ENCODE results near the gene HDAC4. TPM values are rescaled to one million over a fixed set of nuclear protein-coding genes. Genes with fewer than 3 reads are reported as not detected.

HDAC4 gene
- total and polyA plus RNA-seq, 7 donors: 7.9 to 329 (median 129) TPM

GRCh38 chr2:239204876-239205468, 195.8 kb downstream of the HDAC4 start:
- peaks cover 81% of the 10 kb centered on the region for H3K4me1 ChIP-seq
- WGBS, 3 donors: 60 to 70% (median 63%) methylated on average over 11 of the region's 11 CpGs
- H3K27ac ChIP-seq: peak overlapping the region; percentile 89
- TF ChIP-seq CTCF (IDR thresholded peaks at IDR 0.05): no peak
- ATAC-seq (peak in 3 of 4 donors; percentile 12 to 29 (median 28)), DNase-seq (peak; percentile 8 to 61)
- H3K36me3 ChIP-seq (ENCODE audit: insufficient read depth in 1 of 2, low read depth in 1 of 2): no peaks in the 10 kb centered on the region
- no peaks in the 10 kb centered on the region for H3K9me3 ChIP-seq
- H3K27me3 ChIP-seq (ENCODE audit: insufficient read depth in 3 of 3, low read length in 2 of 3): no peaks in the 10 kb centered on the region
- no peak overlapping the region for H3K4me3 ChIP-seq
- intact Hi-C loops (cut with DNase I): no loop called here

- Histone ChIP-seq H3K4me3 (no peak overlapping the region), H3K27ac (peak overlapping the region; percentile 89), H3K27me3 (ENCODE audit: insufficient read depth in 3 of 3, low read length in 2 of 3) (no peaks in the 10 kb centered on the region), H3K36me3 (ENCODE audit: insufficient read depth in 1 of 2, low read depth in 1 of 2) (no peaks in the 10 kb centered on the region), H3K9me3 (no peaks in the 10 kb centered on the region), H3K4me1 (peaks cover 82% of the 10 kb centered on the region)
- TF ChIP-seq CTCF (IDR thresholded peaks at IDR 0.05): no peak
- intact Hi-C loops (cut with DNase I): no loop called here
- 77 to 94% (median 85%) methylated on average over 28 of the region's 28 CpGs for WGBS, 3 donors
- ATAC-seq (peak in 1 of 4 donors; percentile 0), DNase-seq (peak; percentile 10 to 32)
These were observed 196.5 kb downstream of the HDAC4 start for GRCh38 chr2:239204136-239204875.

GRCh38 chr2:239203443-239204135, 197.2 kb downstream of the HDAC4 start:
- Histone ChIP-seq H3K4me1 (peaks cover 77% of the 10 kb centered on the region), H3K9me3 (no peaks in the 10 kb centered on the region), H3K27me3 (ENCODE audit: insufficient read depth in 3 of 3, low read length in 2 of 3) (no peaks in the 10 kb centered on the region), H3K27ac (peak overlapping the region; percentile 89), H3K36me3 (ENCODE audit: insufficient read depth in 1 of 2, low read depth in 1 of 2) (peaks cover 0 to 1% of the 10 kb centered on the region in 2 donors), H3K4me3 (no peak overlapping the region)
- ATAC-seq (no peak), DNase-seq (no peak)
- intact Hi-C loops (cut with DNase I): no loop called here
- 76 to 84% (median 80%) methylated on average over 14 of the region's 14 CpGs for WGBS, 3 donors
- no peak for TF ChIP-seq CTCF (IDR thresholded peaks at IDR 0.05)

GRCh38 chr2:239202836-239203235, 198.0 kb downstream of the HDAC4 start:
- Histone ChIP-seq H3K36me3 (ENCODE audit: insufficient read depth in 1 of 2, low read depth in 1 of 2) (peaks cover 0 to 9% of the 10 kb centered on the region in 2 donors), H3K27ac (peak overlapping the region; percentile 89), H3K9me3 (no peaks in the 10 kb centered on the region), H3K4me1 (peaks cover 73% of the 10 kb centered on the region), H3K4me3 (no peak overlapping the region), H3K27me3 (ENCODE audit: insufficient read depth in 3 of 3, low read length in 2 of 3) (no peaks in the 10 kb centered on the region)
- WGBS, 3 donors: 41 to 68% (median 45%) methylated on average over 10 of the region's 10 CpGs
- ATAC-seq (peak; percentile 24 to 63 (median 34)), DNase-seq (peak in 1 of 2 donors; percentile 54)
- no peak for TF ChIP-seq CTCF (IDR thresholded peaks at IDR 0.05)
- intact Hi-C loops (cut with DNase I): no loop called here

Data from psoas muscle (tissue), 8 donors.